HCT116 (cell line): ENCODE measurements around the gene ALX4. TPM values are rescaled to one million over a fixed set of nuclear protein-coding genes. Genes with fewer than 3 reads are reported as not detected.

ENCODE experiments used
- ATAC-seq: fragments of 200-7000 bp; cut with Tn5 transposase; 2 replicates; pipeline ENCODE4 v1.9.1; 2020; ENCODE audit warnings: mild to moderate bottlenecking, moderate library complexity
- BruUV-seq: library from RNA; stranded (reverse); fragments of 400-500 nt; replicated peaks from 2 replicates; lab custom pipeline; 2021; lab: Mats Ljungman, UMichigan
- CTCF ChIA-PET: fragments of 300-600 bp; sonication (Branson Sonifier 250); formaldehyde crosslinking; loops from one replicate; lab custom pipeline; 2021; ENCODE audit warnings: antibody characterized with exemption; lab: Charles Lee
- POLR2A ChIA-PET: fragments of 300-600, 350-600 bp; sonication (Branson Sonifier 250); formaldehyde crosslinking; loops from one replicate; lab custom pipeline; 2021; ENCODE audit warnings: antibody characterized with exemption; lab: Charles Lee
- RAD21 ChIA-PET, 2 experiments: fragments of 300-600 bp; sonication (Branson Sonifier 250); formaldehyde crosslinking; loops; one replicate each; lab custom pipeline; 2023; ENCODE audit warnings: low total read pairs in 2 of 2; ENCODE audit not compliant: uncharacterized antibody in 2 of 2, unreplicated experiment in 2 of 2, low non-redundant PET in 1 of 2; lab: Charles Lee
- DNase-seq: peaks from one replicate; pipeline ENCODE4 v3.0.0-alpha.2; 2010; ENCODE audit warnings: low read depth, low spot score
- H2AFZ ChIP-seq: fragments of 200-600 bp; shearing (Covaris generic), sonication (generic); 2 replicates; pipeline ENCODE4 v1.6.1; 2017; ENCODE audit warnings: low read depth, mixed run types, mixed read lengths, antibody characterized with exemption, low read length; ENCODE audit not compliant: poor library complexity, severe bottlenecking
- H3K27ac ChIP-seq: 2 replicates; pipeline ENCODE4 v1.5.1; 2012; ENCODE audit warnings: low read depth, low read length
- H3K27me3 ChIP-seq: fragments of 200-600 bp; sonication (generic); 2 replicates; pipeline ENCODE4 v1.6.1; 2016; ENCODE audit warnings: mixed run types, low read length, mixed read lengths; ENCODE audit not compliant: insufficient read depth
- H3K36me3 ChIP-seq, 2 experiments: fragments of 200-500 bp in 1 of 2; fragments of 200-600 bp in 1 of 2; sonication (Bioruptor generic) in 1 of 2; sonication (generic) in 1 of 2; 2 replicates each; pipeline versions ENCODE4 v1.5.1 to v1.6.1; 2014 to 2016; ENCODE audit warnings: low read length in 2 of 2, inconsistent platforms in 1 of 2, mixed read lengths in 1 of 2, mixed run types in 1 of 2; ENCODE audit not compliant: insufficient read depth in 2 of 2, control insufficient read depth in 1 of 2
- H3K4me1 ChIP-seq, 2 experiments: fragments of 200-600 bp in 1 of 2; sonication (generic) in 1 of 2; 2 replicates each; pipeline versions ENCODE4 v1.5.1 to v1.6.1; 2012 to 2017; ENCODE audit warnings: low read length in 2 of 2, inconsistent platforms in 1 of 2, mild to moderate bottlenecking in 1 of 2, mixed read lengths in 1 of 2, mixed run types in 1 of 2, moderate library complexity in 1 of 2; ENCODE audit not compliant: insufficient read depth in 2 of 2, control insufficient read depth in 1 of 2
- H3K4me2 ChIP-seq: fragments of 200-600 bp; sonication (generic); 2 replicates; pipeline ENCODE4 v1.6.1; 2017; ENCODE audit warnings: mixed run types, low read length, mixed read lengths
- H3K4me3 ChIP-seq, 2 experiments: fragments of 200-600 bp in 1 of 2; sonication (generic) in 1 of 2; replicated peaks in 1 of 2; 2 replicates each; pipeline ENCODE4 v1.5.1; 2011 to 2016; ENCODE audit warnings: low read length in 2 of 2, control low read depth in 1 of 2, low read depth in 1 of 2, mild to moderate bottlenecking in 1 of 2, mixed read lengths in 1 of 2, mixed run types in 1 of 2
- H3K79me2 ChIP-seq: fragments of 200-600 bp; sonication (generic); 2 replicates; pipeline ENCODE4 v1.6.1; 2017; ENCODE audit warnings: mild to moderate bottlenecking, mixed run types, low read length, moderate library complexity, mixed read lengths; ENCODE audit not compliant: insufficient read depth
- H3K9ac ChIP-seq: fragments of 200-600 bp; sonication (generic); 2 replicates; pipeline ENCODE4 v1.6.1; 2016; ENCODE audit warnings: low read length, mixed read lengths
- H3K9me2 ChIP-seq: fragments of 200-600 bp; sonication (generic), shearing (Covaris generic); 2 replicates; pipeline ENCODE4 v1.6.1; 2017; ENCODE audit warnings: mixed run types, mild to moderate bottlenecking, moderate library complexity; ENCODE audit not compliant: insufficient read depth
- H3K9me3 ChIP-seq, 2 experiments: fragments of 200-500 bp in 1 of 2; fragments of 200-600 bp in 1 of 2; sonication (Bioruptor generic) in 1 of 2; sonication (generic) in 1 of 2; 2 replicates each; pipeline ENCODE4 v1.6.1; 2014 to 2017; ENCODE audit warnings: low read length in 2 of 2, mixed read lengths in 2 of 2, inconsistent platforms in 1 of 2, low read depth in 1 of 2, mild to moderate bottlenecking in 1 of 2, mixed run types in 1 of 2, moderate library complexity in 1 of 2; ENCODE audit not compliant: control insufficient read depth in 1 of 2, insufficient read depth in 1 of 2
- H4K20me1 ChIP-seq: fragments of 200-600 bp; sonication (generic), shearing (Covaris generic); 2 replicates; pipeline ENCODE4 v1.6.1; 2017; ENCODE audit warnings: mixed run types, mild to moderate bottlenecking, moderate library complexity; ENCODE audit not compliant: insufficient read depth
- CEBPB ChIP-seq: IDR thresholded peaks from 2 replicates; pipeline ENCODE4 v1.6.1; 2012; ENCODE audit warnings: low read depth
- EGR1 ChIP-seq: IDR thresholded peaks from 2 replicates; pipeline ENCODE4 v1.6.1; 2012; ENCODE audit warnings: low read depth
- EZH2 ChIP-seq: fragments of 200-600 bp; sonication (generic); IDR thresholded peaks from 2 replicates; pipeline ENCODE4 v1.6.1; 2017; ENCODE audit warnings: antibody characterized with exemption, mixed run types
- EZH2phosphoT487 ChIP-seq: fragments of 200-600 bp; IDR thresholded peaks from 2 replicates; pipeline ENCODE4 v1.6.1; 2018; ENCODE audit warnings: antibody characterized with exemption, borderline replicate concordance
- JUND ChIP-seq: IDR thresholded peaks from 2 replicates; pipeline ENCODE4 v1.6.1; 2012
- POLR2A ChIP-seq: IDR thresholded peaks from 2 replicates; pipeline ENCODE4 v1.7.0; 2011; ENCODE audit warnings: borderline replicate concordance; ENCODE audit not compliant: insufficient read depth, insufficient read length; ENCODE audit errors: extremely low read depth
- RAD21 ChIP-seq: IDR thresholded peaks from 2 replicates; pipeline ENCODE4 v1.6.1; 2012; ENCODE audit warnings: low read depth, mild to moderate bottlenecking
- SRF ChIP-seq: IDR thresholded peaks from 2 replicates; pipeline ENCODE4 v1.6.1; 2012; ENCODE audit warnings: low read depth
- YY1 ChIP-seq: IDR thresholded peaks from 2 replicates; pipeline ENCODE4 v1.6.1; 2011; ENCODE audit warnings: low read length, low read depth, moderate library complexity, mild to moderate bottlenecking; ENCODE audit not compliant: insufficient replicate concordance; ENCODE audit errors: extremely low read depth
- ZFX ChIP-seq: fragments of 450-650 bp; IDR thresholded peaks from 2 replicates; pipeline ENCODE4 v1.6.1; 2017
- ZNF274 ChIP-seq: fragments of 200-500 bp; sonication (Bioruptor generic); IDR thresholded peaks from 2 replicates; pipeline ENCODE4 v1.6.1; 2014; ENCODE audit warnings: mild to moderate bottlenecking, low read depth, low read length, inconsistent platforms
- intact Hi-C: fragments of 100-400 bp; cut with micrococcal nuclease; formaldehyde crosslinking; loops from 2 replicates; pipeline ENCODE4 v1.10.0; 2022
- total RNA-seq: library from RNA; stranded (reverse); gene quantifications from one replicate; pipeline ENCODE4 v1.2.1, GENCODE V29; 2021; ENCODE audit not compliant: unreplicated experiment
- TF ChIP-seq, protein P1 (sequence below), 3 experiments: fragments of 200-600 bp in 1 of 3; sonication (generic) in 1 of 3; IDR thresholded peaks in 2 of 3; conservative IDR thresholded peaks in 1 of 3; 2 replicates each; pipeline ENCODE4 v1.5.1; 2012 to 2017; ENCODE audit warnings: low read depth in 2 of 3, low read length in 2 of 3, antibody characterized with exemption in 1 of 3, borderline replicate concordance in 1 of 3, control low read depth in 1 of 3, mild to moderate bottlenecking in 1 of 3, mixed read lengths in 1 of 3, mixed run types in 1 of 3, moderate library complexity in 1 of 3; ENCODE audit not compliant: insufficient read depth in 1 of 3
- TF ChIP-seq, protein P2 (sequence below): IDR thresholded peaks from 2 replicates; pipeline ENCODE4 v1.6.1; 2012
- TF ChIP-seq, protein P3 (sequence below): IDR thresholded peaks from 2 replicates; pipeline ENCODE4 v1.6.1; 2012

Gene ALX4
- total RNA-seq, 1 experiment from 2014 or later, result not detected

DNA sequence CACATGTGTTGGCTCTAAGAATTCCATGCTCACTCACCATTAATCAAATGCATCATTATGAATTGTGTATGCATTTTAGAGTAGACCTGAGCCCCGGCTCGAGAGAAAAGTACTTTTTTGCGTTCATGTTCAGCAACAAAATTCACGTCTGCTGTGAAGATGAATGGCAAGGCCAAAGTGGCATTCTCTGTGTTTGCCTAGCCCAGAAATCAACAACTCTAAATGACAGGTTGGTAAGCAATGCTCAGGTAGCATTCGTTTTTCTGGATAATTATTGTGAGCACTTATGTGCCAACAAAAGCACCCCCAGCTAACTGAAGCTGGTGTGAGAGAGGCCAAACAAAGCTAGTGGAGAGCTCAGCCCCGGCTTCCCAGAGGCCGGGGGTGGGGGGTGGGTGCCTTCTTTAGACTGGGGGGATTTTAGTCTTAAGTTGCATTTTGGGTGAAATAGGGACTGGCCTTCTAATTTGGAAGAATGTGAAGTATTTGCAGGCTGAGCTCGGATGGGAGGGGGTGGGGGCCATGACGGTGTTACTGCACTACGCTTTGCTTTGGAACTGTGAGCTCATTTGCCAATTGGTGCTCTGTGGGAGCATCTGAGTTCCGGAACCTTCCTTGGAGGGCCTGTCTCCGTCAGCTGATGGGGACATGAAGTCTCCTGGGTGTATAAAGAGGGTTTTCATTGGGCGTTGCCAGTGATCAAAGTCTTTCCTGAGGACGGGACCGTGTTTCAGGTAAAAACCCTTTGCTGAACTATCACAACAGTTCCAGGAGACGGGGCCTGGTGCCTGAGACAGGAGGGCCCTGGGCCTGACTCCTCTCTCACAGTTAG is 29.0 kb upstream of the ALX4 start:
- H3K27me3 ChIP-seq, result peaks cover 40% of the 10 kb centered on the region

DNA sequence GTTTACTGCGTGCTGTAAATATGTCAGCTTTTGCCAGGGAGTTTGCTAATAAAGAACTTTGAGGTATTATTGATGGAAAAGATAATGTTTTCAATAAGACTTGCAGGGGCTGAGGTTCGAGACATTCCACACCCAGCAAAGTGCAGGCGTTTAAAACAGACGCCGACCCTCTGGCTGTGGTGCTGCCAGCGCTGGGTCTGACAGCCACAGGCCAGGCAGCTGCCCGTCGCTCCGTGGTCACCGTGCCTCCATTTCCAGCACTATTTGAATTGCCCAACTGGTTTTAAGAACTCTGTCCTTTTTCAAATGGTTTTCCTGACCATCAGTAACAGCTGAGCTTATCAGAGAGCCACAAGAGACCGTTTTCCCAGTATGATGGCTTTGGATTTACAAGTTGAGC is 28.1 kb upstream of the ALX4 start:
- Histone ChIP-seq H3K4me3 (no peak overlapping the region), H2AFZ (no peak overlapping the region), H3K4me2 (no peak overlapping the region), H3K4me1 (peaks cover 0 to 8% of the 10 kb centered on the region in 2 experiments; a peak in 2 of 4 replicates), H3K9me3 (no peaks in the 10 kb centered on the region), H3K27me3 (peaks cover 40% of the 10 kb centered on the region), H3K36me3 (no peaks in the 10 kb centered on the region), H4K20me1 (no peaks in the 10 kb centered on the region), H3K79me2 (no peaks in the 10 kb centered on the region), H3K27ac (no peak overlapping the region), H3K9me2 (no peaks in the 10 kb centered on the region), H3K9ac (no peak overlapping the region)
- ATAC-seq (no peak), DNase-seq (no peak)
- ChIA-PET CTCF (no interaction called here), POLR2A (no interaction called here), RAD21 (no interaction called here)
- BruUV-seq, result no TSS peak
- intact Hi-C loops, result no loop called here
- TF ChIP-seq POLR2A (no peak), EZH2 (no peak), CEBPB (no peak), EGR1 (no peak), RAD21 (no peak), ZNF274 (no peak), ZFX (no peak)
- TF ChIP-seq, protein P1, sequence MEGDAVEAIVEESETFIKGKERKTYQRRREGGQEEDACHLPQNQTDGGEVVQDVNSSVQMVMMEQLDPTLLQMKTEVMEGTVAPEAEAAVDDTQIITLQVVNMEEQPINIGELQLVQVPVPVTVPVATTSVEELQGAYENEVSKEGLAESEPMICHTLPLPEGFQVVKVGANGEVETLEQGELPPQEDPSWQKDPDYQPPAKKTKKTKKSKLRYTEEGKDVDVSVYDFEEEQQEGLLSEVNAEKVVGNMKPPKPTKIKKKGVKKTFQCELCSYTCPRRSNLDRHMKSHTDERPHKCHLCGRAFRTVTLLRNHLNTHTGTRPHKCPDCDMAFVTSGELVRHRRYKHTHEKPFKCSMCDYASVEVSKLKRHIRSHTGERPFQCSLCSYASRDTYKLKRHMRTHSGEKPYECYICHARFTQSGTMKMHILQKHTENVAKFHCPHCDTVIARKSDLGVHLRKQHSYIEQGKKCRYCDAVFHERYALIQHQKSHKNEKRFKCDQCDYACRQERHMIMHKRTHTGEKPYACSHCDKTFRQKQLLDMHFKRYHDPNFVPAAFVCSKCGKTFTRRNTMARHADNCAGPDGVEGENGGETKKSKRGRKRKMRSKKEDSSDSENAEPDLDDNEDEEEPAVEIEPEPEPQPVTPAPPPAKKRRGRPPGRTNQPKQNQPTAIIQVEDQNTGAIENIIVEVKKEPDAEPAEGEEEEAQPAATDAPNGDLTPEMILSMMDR (IDR thresholded peaks at IDR 0.05 in 2 of 3, conservative IDR thresholded peaks at IDR 0.05 in 1 of 3; ENCODE audit: borderline replicate concordance in 1 of 3, insufficient read depth in 1 of 3, low read depth in 2 of 3, low read length in 2 of 3), result no peak
- TF ChIP-seq, protein P2, sequence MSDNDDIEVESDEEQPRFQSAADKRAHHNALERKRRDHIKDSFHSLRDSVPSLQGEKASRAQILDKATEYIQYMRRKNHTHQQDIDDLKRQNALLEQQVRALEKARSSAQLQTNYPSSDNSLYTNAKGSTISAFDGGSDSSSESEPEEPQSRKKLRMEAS, result no peak

More for the DNA sequence above, 29.0 kb upstream of the ALX4 start:
- POLR2A ChIA-PET, result no interaction called here
- Histone ChIP-seq H3K9me2 (no peaks in the 10 kb centered on the region), H3K9ac (no peak overlapping the region), H3K4me2 (no peak overlapping the region)
- no TSS peak for BruUV-seq
- TF ChIP-seq, protein P3, sequence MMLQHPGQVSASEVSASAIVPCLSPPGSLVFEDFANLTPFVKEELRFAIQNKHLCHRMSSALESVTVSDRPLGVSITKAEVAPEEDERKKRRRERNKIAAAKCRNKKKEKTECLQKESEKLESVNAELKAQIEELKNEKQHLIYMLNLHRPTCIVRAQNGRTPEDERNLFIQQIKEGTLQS, result no peak
- TF ChIP-seq YY1 (no peak), EZH2phosphoT487 (no peak), SRF (no peak), JUND (no peak)
- TF ChIP-seq, all 23 proteins: peak for 0
- CTCF ChIA-PET, result no interaction called here
- H2AFZ ChIP-seq, result no peak overlapping the region
- DNase-seq, result no peak
- H4K20me1 ChIP-seq, result no peaks in the 10 kb centered on the region
- H3K4me3 ChIP-seq, result no peak overlapping the region
- ATAC-seq, result no peak
- no peaks in the 10 kb centered on the region for H3K79me2 ChIP-seq
- intact Hi-C loops, result no loop called here
- H3K9me3 ChIP-seq, result no peaks in the 10 kb centered on the region
- H3K36me3 ChIP-seq, result no peaks in the 10 kb centered on the region
- no peak overlapping the region for H3K27ac ChIP-seq
- 0 out of 4 replicates have a peak, but pooled peaks cover 0 to under 1% of the 10 kb centered on the region in 2 experiments for H3K4me1 ChIP-seq
- RAD21 ChIA-PET, result no interaction called here
